HG03280 (cell line): ENCODE measurements around the gene NPIPA2.
"Not testable (repeated sequence)": the region's sequence is repeated elsewhere in the genome, so short reads cannot be mapped to it uniquely, and the experiment has no call there.

Experiments
- ATAC-seq: cut with Tn5 transposase; IDR thresholded peaks from one replicate; pipeline ENCODE4 v1.9.1; 2021; ENCODE audit warnings: mild to moderate bottlenecking, moderate library complexity; ENCODE audit not compliant: unreplicated experiment

NPIPA2 gene

DNA sequence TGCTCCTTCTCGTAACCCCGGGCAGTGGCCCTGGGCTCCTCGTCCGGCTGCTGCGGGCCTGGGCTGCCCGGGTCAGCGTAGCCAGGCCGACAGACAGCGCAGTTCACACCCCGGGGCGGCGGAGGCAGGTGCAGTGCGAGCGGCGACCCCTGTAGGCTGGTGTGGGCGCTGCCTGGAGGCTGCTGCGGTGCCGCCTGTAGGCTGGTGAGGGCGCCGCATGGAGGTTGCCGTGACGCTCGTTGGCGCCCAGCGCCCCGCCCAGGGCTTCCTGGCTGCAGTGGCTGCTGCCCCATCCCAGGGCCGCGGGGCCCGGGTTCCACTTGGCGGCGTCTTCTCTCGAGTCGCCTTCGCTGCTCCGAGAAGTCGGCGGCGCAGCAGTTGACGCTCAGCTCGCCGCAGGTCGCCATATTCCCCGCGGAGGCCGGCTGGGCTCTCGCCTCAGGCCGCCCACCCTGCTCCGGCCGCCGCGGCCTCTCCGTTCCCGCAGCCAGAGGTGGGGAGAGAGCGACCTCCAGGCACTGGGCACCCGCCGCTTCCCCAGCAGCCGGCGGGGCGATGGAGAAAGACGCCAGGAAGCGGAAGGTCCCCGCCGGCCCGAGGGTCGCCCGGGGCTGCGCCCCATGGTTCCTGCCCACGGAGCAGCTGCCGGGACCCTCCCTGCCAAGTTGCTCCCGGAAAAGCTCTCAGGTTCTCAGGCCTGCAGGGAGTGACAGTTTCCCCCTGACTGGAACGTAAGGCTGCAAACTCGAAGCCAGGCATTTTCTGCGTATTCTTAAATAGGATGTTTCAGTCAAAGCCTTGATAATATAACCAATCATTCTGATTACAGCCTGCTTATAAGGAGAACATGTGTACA lies at the start of gene NPIPA2:
Gene NPIPA2, plus strand, starts transcription at position 261 of the 856 bp plus-strand sequence. CDS start 5,533 bp downstream, outside the sequence.
- peak; percentile 98 for ATAC-seq

DNA sequence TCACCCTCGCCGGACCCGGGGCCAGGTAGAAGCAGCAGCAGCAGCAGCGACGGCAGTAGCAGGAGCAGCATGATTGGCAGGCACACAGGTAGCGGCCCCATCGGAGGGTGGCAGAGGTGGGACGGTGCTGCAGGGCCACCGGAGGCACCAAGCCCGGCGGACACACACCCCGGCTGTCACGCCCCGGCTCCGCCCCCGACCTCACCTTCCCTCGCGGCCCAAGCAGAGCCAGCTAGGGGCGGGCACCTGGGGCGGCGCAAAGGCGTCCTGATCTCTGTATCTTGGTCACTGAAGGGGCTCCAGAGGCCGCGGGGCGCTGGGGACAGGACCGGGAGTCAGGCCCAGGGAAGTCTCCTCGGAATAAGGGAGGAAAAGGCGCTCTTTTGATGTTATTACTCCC lies 48.2 kb upstream of the NPIPA2 start, which contains the start of gene PLA2G10:
Gene PLA2G10, minus strand, starts transcription at position 180 of the 400 bp plus-strand sequence. Its CDS starts 79 bp downstream, at position 101.
- ATAC-seq = not testable (repeated sequence)

DNA sequence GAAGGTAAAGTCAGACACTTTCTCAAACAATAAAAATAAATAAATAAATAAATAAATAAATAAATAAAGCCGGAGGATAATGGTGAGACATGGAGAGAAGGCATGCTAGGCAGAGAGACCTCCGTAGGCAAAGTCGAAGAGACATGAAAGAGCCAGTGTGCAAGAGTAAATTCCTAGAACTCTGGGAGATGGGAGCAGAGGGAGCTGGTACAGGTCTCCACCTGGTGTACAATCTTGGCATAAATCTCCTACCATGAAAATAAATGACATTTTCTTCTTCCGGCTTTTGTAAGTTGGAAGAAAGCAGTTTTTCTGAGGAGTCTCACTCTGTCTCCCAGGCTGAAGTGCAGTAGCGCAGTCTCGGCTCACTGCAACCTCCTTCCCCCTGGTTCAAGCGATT lies 40.5 kb upstream of the NPIPA2 start:
- ATAC-seq = not testable (repeated sequence)

DNA sequence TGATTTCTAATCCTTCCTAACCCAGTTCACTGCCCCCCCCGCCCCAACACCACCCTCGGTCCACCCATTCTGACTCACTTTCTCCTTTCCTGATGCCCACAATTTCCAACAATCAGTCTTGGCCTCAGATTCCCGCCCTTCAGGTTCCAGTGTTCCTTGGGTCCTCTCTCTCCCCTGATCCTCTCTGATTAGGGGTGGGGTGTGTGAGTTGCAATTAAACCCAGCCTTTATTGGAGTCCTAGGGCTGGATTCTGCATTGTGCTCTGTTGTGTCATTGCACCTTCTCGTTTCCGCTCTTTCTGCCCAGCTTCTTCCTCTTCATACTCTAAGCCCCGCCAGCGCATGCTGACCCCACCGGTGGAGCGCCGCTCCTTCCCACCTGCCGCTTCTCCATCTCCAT lies 39.7 kb upstream of the NPIPA2 start:
- ATAC-seq = not testable (repeated sequence)

DNA sequence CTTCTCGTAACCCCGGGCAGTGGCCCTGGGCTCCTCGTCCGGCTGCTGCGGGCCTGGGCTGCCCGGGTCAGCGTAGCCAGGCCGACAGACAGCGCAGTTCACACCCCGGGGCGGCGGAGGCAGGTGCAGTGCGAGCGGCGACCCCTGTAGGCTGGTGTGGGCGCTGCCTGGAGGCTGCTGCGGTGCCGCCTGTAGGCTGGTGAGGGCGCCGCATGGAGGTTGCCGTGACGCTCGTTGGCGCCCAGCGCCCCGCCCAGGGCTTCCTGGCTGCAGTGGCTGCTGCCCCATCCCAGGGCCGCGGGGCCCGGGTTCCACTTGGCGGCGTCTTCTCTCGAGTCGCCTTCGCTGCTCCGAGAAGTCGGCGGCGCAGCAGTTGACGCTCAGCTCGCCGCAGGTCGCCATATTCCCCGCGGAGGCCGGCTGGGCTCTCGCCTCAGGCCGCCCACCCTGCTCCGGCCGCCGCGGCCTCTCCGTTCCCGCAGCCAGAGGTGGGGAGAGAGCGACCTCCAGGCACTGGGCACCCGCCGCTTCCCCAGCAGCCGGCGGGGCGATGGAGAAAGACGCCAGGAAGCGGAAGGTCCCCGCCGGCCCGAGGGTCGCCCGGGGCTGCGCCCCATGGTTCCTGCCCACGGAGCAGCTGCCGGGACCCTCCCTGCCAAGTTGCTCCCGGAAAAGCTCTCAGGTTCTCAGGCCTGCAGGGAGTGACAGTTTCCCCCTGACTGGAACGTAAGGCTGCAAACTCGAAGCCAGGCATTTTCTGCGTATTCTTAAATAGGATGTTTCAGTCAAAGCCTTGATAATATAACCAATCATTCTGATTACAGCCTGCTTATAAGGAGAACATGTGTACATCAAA lies 38.9 kb upstream of the NPIPA2 start, which contains the start of gene NPIPA3:
Gene NPIPA3, plus strand, starts transcription at position 256 of the 856 bp plus-strand sequence. CDS start 5,533 bp downstream, outside the sequence.
- ATAC-seq = peak; percentile 99

DNA sequence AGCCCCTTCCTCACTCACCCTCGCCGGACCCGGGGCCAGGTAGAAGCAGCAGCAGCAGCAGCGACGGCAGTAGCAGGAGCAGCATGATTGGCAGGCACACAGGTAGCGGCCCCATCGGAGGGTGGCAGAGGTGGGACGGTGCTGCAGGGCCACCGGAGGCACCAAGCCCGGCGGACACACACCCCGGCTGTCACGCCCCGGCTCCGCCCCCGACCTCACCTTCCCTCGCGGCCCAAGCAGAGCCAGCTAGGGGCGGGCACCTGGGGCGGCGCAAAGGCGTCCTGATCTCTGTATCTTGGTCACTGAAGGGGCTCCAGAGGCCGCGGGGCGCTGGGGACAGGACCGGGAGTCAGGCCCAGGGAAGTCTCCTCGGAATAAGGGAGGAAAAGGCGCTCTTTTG lies 9.1 kb upstream of the NPIPA2 start:
- ATAC-seq = not testable (repeated sequence)

DNA sequence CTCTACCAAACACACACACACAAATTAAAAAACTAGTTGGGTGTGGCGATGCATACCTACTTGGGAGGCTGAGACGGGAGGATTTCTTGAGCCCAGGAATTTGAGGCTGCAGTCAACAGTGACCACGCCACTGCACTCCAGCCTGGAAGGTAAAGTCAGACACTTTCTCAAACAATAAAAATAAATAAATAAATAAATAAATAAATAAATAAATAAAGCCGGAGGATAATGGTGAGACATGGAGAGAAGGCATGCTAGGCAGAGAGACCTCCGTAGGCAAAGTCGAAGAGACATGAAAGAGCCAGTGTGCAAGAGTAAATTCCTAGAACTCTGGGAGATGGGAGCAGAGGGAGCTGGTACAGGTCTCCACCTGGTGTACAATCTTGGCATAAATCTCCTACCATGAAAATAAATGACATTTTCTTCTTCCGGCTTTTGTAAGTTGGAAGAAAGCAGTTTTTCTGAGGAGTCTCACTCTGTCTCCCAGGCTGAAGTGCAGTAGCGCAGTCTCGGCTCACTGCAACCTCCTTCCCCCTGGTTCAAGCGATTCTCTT lies 1.4 kb upstream of the NPIPA2 start:
- ATAC-seq = not testable (repeated sequence)

DNA sequence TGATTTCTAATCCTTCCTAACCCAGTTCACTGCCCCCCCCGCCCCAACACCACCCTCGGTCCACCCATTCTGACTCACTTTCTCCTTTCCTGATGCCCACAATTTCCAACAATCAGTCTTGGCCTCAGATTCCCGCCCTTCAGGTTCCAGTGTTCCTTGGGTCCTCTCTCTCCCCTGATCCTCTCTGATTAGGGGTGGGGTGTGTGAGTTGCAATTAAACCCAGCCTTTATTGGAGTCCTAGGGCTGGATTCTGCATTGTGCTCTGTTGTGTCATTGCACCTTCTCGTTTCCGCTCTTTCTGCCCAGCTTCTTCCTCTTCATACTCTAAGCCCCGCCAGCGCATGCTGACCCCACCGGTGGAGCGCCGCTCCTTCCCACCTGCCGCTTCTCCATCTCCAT lies 539 bp upstream of the NPIPA2 start:
- not testable (repeated sequence) for ATAC-seq

DNA sequence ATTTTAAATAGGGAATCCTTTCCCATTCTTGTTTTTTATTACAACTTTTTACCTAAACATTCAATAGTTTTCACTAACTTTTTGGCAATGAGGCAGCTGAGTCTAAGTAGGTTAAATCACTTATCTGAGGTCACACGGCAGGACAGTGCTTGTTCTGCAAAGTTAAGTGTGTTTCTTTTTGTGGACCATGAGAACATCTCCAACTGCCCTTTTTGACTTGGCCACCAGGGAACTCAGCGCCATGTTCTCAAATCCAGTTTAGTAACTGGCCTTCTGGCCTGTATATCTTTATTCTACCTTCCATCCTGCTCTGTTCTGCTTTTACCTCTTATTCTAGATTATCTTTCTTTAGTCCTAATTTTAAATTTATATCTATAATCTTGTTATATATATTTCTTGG lies 31.3 kb downstream of the NPIPA2 start:
- ATAC-seq = not testable (repeated sequence)

DNA sequence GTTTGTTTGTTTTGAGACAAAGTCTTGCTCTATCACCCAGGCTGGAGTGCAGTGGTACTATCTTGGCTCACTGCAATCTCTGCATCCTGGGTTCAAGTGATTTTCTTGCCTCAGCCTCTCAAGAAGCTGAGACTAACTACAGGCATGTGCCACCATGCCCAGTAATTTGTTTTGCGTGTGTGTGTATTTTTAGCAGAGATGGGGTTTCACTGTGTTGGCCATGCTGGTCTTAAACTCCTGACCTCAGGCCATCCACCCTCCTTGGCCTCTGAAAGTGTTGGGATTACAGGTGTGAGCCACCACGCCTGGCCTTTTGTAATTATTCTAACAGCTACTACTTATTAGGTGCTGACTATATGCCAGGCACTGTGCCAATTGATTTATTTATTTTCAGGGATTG lies 33.3 kb downstream of the NPIPA2 start:
- ATAC-seq = not testable (repeated sequence)

DNA sequence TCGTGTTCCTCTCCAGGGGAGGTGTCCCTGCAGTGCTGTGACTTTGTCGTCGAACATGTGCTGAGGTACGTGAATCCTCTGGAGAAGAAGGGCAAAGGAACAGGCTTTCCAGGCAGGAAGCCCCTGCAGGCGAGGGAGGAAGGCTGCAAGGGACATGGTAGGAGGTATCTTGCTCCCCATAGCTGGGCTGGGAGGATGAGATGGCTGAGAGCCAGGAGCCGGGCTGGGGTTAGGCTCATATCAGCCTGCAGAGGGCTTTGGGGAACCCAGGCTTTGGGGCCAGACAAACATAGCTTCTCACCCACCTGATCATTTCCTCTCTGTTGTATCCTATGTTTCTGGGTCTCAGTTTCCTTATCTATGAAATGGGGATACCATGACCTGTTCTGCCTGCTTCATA lies 34.4 kb downstream of the NPIPA2 start:
- not testable (repeated sequence) for ATAC-seq

DNA sequence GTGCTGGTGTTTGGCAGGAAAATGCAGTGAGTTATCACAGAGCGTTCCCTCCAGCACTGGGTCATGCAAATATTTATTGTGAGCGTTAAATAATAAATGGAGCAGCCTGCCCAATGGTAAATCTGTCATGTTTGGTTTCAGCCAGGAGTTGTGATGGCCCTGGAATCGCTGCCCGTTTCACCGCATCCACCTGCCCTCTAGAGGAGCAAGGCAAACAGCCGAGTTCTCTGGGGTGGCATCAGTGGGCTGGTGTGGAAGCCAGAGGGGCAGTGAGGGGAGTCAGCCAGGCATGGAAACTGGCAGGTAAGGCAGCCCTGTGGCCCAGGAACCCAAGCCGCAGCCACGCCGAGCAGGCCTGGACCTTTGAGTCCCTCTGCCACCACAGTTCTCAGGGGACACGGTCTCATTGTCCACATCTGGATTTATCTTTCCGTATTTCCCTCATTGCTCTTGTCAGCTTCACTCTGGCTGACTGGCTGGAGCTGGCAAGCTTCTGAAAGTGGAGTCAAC lies 37.1 kb downstream of the NPIPA2 start:
- not testable (repeated sequence) for ATAC-seq

DNA sequence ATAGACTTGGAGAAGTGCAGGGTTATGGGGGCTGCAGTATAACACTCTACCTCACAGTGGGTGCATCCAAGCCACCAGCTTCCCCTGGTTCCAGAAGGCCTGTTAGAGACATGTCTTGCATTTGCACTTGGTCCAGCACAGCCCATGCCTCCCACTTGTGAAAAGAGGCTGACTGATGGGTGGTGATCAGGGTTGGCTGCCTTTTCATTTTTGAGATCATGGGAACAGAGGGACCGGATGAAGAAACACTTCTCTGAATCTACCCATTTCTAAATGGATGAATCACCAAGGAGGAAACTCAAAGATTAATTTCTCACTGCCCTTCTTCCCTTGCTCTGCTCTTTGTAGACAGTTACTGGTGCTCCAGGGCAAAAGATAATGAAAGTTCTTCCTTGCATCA lies 43.8 kb downstream of the NPIPA2 start:
- not testable (repeated sequence) for ATAC-seq

DNA sequence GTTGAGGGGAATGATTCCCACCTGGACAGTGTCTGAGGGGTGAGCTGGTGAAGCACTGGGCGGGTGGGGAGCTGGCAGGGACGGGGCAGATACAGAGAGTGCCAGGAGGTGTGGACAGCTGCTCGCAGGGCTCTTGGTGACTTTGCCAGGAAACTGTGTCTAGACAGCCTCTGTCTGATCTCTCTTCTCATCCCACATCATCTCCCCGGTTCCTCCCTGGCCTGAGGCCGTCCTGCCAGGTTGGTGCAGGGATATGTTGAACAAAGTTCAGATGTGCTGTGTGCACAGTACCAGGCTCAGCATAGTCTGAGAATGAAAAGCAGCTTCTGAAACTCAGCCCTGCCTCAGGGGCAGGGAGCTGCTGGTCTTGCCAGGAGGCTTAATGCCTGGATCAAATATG lies 47.2 kb downstream of the NPIPA2 start:
- not testable (repeated sequence) for ATAC-seq

DNA sequence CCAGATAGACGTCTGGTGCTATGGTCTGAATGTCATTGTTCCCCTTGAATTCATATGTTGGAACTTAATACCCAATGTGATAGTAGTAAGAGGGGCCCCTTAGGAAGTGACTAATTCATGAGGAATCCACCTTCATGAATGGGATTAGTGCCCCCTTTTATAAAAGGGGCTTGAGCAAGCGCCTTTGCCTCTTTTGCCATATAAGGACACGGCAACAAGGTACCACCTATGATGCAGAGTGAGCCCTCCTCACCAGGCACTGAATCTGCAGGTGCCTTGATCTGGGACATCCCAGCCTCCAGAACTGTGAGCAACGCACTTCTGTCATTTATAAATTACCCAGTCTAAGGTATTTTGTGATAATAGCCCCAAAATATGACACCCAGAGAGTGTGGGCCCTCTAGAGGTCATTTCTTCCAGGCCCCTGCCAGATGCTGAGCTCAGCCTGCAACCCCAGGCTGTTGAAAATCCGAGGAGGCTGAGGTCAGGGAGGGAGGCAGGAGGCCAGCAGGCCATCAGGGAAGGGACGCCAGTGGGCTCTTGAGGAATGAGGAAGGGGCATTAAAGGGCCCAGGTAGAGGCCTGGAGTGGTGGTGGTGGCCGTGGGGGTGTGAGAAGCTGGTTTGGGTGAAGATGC lies 48.1 kb downstream of the NPIPA2 start:
- ATAC-seq = not testable (repeated sequence)

DNA sequence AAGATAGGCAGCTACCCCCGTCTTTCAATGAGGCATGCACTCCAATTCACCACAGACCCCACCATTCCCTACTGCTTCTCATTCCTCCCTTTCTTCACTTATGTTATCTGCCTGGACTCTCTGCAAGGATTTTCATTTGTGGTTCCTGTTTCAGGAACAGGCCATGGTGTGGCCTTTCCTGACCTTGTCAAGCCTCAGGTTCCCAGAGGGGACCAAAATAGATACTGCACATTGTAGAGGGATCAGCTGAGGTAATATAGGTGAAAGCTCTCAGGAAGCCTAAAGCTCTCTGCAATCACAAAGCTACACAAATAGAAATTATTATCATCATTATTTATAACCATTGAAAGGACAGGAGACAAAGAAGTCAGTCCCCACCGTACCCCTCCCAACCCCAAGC lies 50.6 kb downstream of the NPIPA2 start:
- ATAC-seq = not testable (repeated sequence)

DNA sequence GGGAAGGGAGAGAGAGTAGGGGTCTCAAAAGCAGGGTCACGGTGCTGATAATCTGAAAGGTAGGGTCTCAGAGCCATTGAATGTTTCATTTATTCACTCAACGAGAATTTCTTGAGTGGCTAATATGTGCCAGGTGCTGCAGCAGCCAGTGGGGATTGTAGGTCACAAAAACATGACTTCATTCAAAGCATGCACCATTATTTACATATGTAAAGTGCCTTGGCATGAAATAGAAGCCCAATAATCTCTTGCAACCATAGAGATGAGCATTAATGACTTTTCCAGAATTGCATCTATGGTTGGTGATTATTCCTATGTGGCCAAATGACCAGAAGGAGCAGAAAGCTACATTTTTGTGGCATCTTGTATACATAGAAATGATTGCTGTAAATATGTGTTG lies 55.2 kb downstream of the NPIPA2 start:
- ATAC-seq = not testable (repeated sequence)

DNA sequence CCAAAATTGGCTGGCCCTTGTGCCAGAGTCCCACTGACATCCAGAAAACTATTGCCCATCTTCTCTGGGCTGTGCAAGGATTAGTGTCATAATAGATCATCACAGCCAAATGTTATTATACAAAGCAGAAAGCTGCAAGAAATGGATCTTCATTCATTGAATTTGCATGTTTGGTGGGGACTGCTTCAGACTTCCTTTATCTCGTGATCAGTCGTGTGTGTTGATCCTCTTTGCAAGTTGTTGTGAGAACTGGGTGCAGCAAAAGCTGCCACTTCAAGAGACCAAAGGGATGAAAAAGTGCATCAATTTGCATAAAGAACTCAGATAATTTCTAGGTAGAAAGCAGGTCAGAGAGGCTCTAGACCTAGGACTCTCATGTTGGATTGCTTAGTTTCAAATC lies 61.2 kb downstream of the NPIPA2 start:
- not testable (repeated sequence) for ATAC-seq

DNA sequence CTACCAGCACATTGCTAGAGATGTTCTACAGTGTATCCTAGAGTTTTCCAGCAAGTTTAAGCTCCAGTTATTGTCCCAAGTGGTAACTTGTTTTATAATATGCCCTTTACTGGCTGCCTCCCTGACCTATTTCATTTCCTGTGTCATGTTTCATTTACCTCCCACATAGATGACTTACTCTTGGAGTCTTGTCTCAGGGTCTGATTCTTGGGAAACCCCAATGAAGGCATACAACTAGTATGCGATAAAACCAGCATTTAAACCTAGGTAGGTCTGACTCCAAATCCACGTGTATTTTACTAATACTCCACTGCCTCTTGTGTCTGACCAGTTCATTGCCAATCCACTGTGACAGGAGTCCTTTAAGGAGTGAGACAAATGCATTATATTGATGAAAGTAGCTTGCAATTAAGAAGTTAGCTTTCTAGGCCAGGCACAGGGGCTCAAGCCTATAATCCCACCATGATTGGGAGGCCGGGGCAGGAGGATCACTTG lies 64.9 kb downstream of the NPIPA2 start:
- ATAC-seq = not testable (repeated sequence)

DNA sequence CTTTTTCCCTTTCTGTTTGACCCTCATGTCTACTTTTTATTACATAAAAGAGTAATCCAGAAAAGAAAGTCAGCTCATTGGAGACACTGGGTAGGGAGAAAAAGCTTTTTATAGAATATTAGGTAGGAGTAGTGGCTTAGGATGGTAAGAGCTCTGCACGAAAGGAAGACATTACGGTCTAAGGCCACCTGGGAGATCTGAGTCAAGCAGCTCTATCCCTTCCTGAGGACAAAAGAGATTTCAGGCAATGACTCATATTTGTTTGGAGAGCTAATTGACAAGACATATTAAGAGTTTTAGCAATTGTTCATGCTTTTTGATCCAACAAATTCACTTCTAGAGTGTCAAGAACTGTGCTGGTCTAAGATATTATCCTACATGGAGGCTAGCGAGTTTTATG lies 71.6 kb downstream of the NPIPA2 start:
- ATAC-seq = not testable (repeated sequence)
